NCI-H2196 (cell line): Measurements from ENCODE around the gene IL20RA.
A peak's percentile ranks its signal among the peaks of the same experiment; 100 is the strongest.

Experiments used
- DNase-seq: peaks from one replicate; lab custom pipeline; 2025; ENCODE audit not compliant: unreplicated experiment; lab: John Stamatoyannopoulos, UW

IL20RA gene

GRCh38 chr6:137008204-137008603 is 36.6 kb downstream of the IL20RA start:
- no peak for DNase-seq

- no peak for DNase-seq
Observed at GRCh38 chr6:137006056-137006455, 38.7 kb downstream of the IL20RA start.

- DNase-seq = no peak
Observed at GRCh38 chr6:137005073-137005472, 39.7 kb downstream of the IL20RA start.

- no peak for DNase-seq
Observed at GRCh38 chr6:137002505-137002904, 42.3 kb downstream of the IL20RA start.

- no peak for DNase-seq
Observed at GRCh38 chr6:137001977-137002302, 42.8 kb downstream of the IL20RA start.

GRCh38 chr6:137001299-137001976 is 43.3 kb downstream of the IL20RA start:
- peak; percentile 49 for DNase-seq

GRCh38 chr6:137000825-137001224 is 43.9 kb downstream of the IL20RA start:
- DNase-seq = no peak

- DNase-seq = no peak
Observed at GRCh38 chr6:136995521-136995920, 49.2 kb downstream of the IL20RA start.

- DNase-seq = peak; percentile 57
Observed at GRCh38 chr6:136994782-136995181, 50.0 kb downstream of the IL20RA start.

- DNase-seq = no peak
Observed at GRCh38 chr6:136992113-136992512, 52.7 kb downstream of the IL20RA start.

- DNase-seq = no peak
Observed at GRCh38 chr6:136991646-136992045, 53.1 kb downstream of the IL20RA start.

- no peak for DNase-seq
Observed at GRCh38 chr6:136990754-136991153, 54.0 kb downstream of the IL20RA start.

- DNase-seq = no peak
Observed at GRCh38 chr6:136990242-136990578, 54.6 kb downstream of the IL20RA start.

- DNase-seq = no peak
Observed at GRCh38 chr6:136989571-136990241, 55.1 kb downstream of the IL20RA start.

- no peak for DNase-seq
Observed at GRCh38 chr6:136987526-136987925, 57.2 kb downstream of the IL20RA start.

GRCh38 chr6:136985502-136985901 is 59.3 kb downstream of the IL20RA start:
- no peak for DNase-seq

GRCh38 chr6:136984578-136984977 is 60.2 kb downstream of the IL20RA start:
- no peak for DNase-seq

- DNase-seq = no peak
Observed at GRCh38 chr6:136983687-136984086, 61.1 kb downstream of the IL20RA start.

GRCh38 chr6:136982928-136983327 is 61.8 kb downstream of the IL20RA start:
- DNase-seq = no peak

- DNase-seq = no peak
Observed at GRCh38 chr6:136980070-136980469, 64.7 kb downstream of the IL20RA start.

- no peak for DNase-seq
Observed at GRCh38 chr6:136979206-136979605, 65.6 kb downstream of the IL20RA start.

- no peak for DNase-seq
Observed at GRCh38 chr6:136977075-136977474, 67.7 kb downstream of the IL20RA start.

GRCh38 chr6:136975089-136975715 is 69.6 kb downstream of the IL20RA start:
- DNase-seq = no peak
